Stomach (tissue), 4 donors: ENCODE measurements around the gene OR5K2.

Experiments used
- CTCF ChIP-seq, 7 experiments: fragments of 450-650 bp in 4 of 7; fragments of 200-600 bp in 3 of 7; sonication (generic) in 3 of 7; IDR thresholded peaks; one replicate each; pipeline ENCODE4 v1.5.1; 2016 to 2019; ENCODE audit warnings: antibody characterized with exemption in 7 of 7, control low read depth in 2 of 7, mild to moderate bottlenecking in 1 of 7
- POLR2A ChIP-seq, 4 donors: fragments of 450-650 bp; IDR thresholded peaks; one replicate each; pipeline ENCODE4 v1.6.1; 2016; ENCODE audit warnings: antibody characterized with exemption in 4 of 4, control low read depth in 2 of 4, mild to moderate bottlenecking in 1 of 4, moderate library complexity in 1 of 4
- POLR2AphosphoS5 ChIP-seq, 3 donors: sonication (generic); formaldehyde crosslinking; IDR thresholded peaks; one replicate each; pipeline ENCODE4 v1.6.1; 2016; ENCODE audit warnings: antibody characterized with exemption in 3 of 3

GRCh38 chr3:98483626-98484025, 13.9 kb upstream of the OR5K2 start:
- TF ChIP-seq CTCF (IDR thresholded peaks at IDR 0.05) (no peak), POLR2A (IDR thresholded peaks at IDR 0.05) (no peak), POLR2AphosphoS5 (IDR thresholded peaks at IDR 0.05) (no peak)
